ENCODE measurements around the gene MUC6.

Gene MUC6

GRCh38 chr11:1071571-1072115 is 35.1 kb upstream of the MUC6 start:
- in situ Hi-C loops (cut with MboI; ENCODE audit: low sequenced_read_pairs, unreplicated experiment): no loop called here
- TF ChIP-seq CTCF (IDR thresholded peaks at IDR 0.05; ENCODE audit: borderline replicate concordance, control extremely low read depth, extremely low read depth, insufficient read depth, missing control alignments): no peak

GRCh38 chr11:1070594-1071462 is 34.3 kb upstream of the MUC6 start:
- in situ Hi-C loops (cut with MboI; ENCODE audit: low sequenced_read_pairs, unreplicated experiment): no loop called here
- TF ChIP-seq CTCF (IDR thresholded peaks at IDR 0.05; ENCODE audit: borderline replicate concordance, control extremely low read depth, extremely low read depth, insufficient read depth, missing control alignments): no peak
- no peak for DNase-seq (ENCODE audit: low spot score)

More at GRCh38 chr11:1071571-1072115, 35.1 kb upstream of the MUC6 start:
- DNase-seq (ENCODE audit: low spot score): no peak

GRCh38 chr11:1069740-1070139 is 33.2 kb upstream of the MUC6 start:
- no peak for DNase-seq (ENCODE audit: low spot score)
- no peak for TF ChIP-seq CTCF (IDR thresholded peaks at IDR 0.05; ENCODE audit: borderline replicate concordance, control extremely low read depth, extremely low read depth, insufficient read depth, missing control alignments)
- in situ Hi-C loops (cut with MboI; ENCODE audit: low sequenced_read_pairs, unreplicated experiment): no loop called here

GRCh38 chr11:1067812-1068496 is 31.4 kb upstream of the MUC6 start:
- no peak for TF ChIP-seq CTCF (IDR thresholded peaks at IDR 0.05; ENCODE audit: borderline replicate concordance, control extremely low read depth, extremely low read depth, insufficient read depth, missing control alignments)
- no peak for DNase-seq (ENCODE audit: low spot score)
- in situ Hi-C loops (cut with MboI; ENCODE audit: low sequenced_read_pairs, unreplicated experiment): no loop called here

GRCh38 chr11:1064167-1064566 is 27.6 kb upstream of the MUC6 start:
- in situ Hi-C loops (cut with MboI; ENCODE audit: low sequenced_read_pairs, unreplicated experiment): no loop called here
- TF ChIP-seq CTCF (IDR thresholded peaks at IDR 0.05; ENCODE audit: borderline replicate concordance, control extremely low read depth, extremely low read depth, insufficient read depth, missing control alignments): no peak
- DNase-seq (ENCODE audit: low spot score): no peak

- in situ Hi-C loops (cut with MboI; ENCODE audit: low sequenced_read_pairs, unreplicated experiment): no loop called here
- no peak for DNase-seq (ENCODE audit: low spot score)
- TF ChIP-seq CTCF (IDR thresholded peaks at IDR 0.05; ENCODE audit: borderline replicate concordance, control extremely low read depth, extremely low read depth, insufficient read depth, missing control alignments): no peak
Observed at GRCh38 chr11:1062075-1062820, 25.7 kb upstream of the MUC6 start.
